Measurements from ENCODE around the gene HIPK3.

HIPK3 gene

GRCh38 chr11:33388793-33389525 lies 131.8 kb downstream of the HIPK3 start:
- H3K4me1 ChIP-seq (ENCODE audit: control insufficient read depth in 1 of 2, insufficient read depth in 1 of 2, low read depth in 1 of 2, low read length in 1 of 2), result no peaks in the 10 kb centered on the region
- no peak overlapping the region for H3K4me3 ChIP-seq (ENCODE audit: low read depth in 1 of 2, low read length in 1 of 2)
- peaks cover 8% of the 10 kb centered on the region for H3K27me3 ChIP-seq
- H3K36me3 ChIP-seq, result no peaks in the 10 kb centered on the region
- H3K27ac ChIP-seq, result no peak overlapping the region
- no peaks in the 10 kb centered on the region for H3K9me3 ChIP-seq
- no peak for TF ChIP-seq CTCF (IDR thresholded peaks at IDR 0.05)

GRCh38 chr11:33389635-33390034 lies 132.5 kb downstream of the HIPK3 start:
- Histone ChIP-seq H3K4me3 (ENCODE audit: low read depth in 1 of 2, low read length in 1 of 2) (no peak overlapping the region), H3K9me3 (no peaks in the 10 kb centered on the region), H3K27ac (no peak overlapping the region), H3K27me3 (peaks cover 12% of the 10 kb centered on the region), H3K36me3 (no peaks in the 10 kb centered on the region), H3K4me1 (ENCODE audit: control insufficient read depth in 1 of 2, insufficient read depth in 1 of 2, low read depth in 1 of 2, low read length in 1 of 2) (no peaks in the 10 kb centered on the region)
- no peak for TF ChIP-seq CTCF (IDR thresholded peaks at IDR 0.05)

GRCh38 chr11:33390944-33391892 lies 134.0 kb downstream of the HIPK3 start:
- no peak overlapping the region for H3K4me3 ChIP-seq (ENCODE audit: low read depth in 1 of 2, low read length in 1 of 2)
- TF ChIP-seq CTCF (IDR thresholded peaks at IDR 0.05), result no peak
- H3K4me1 ChIP-seq (ENCODE audit: control insufficient read depth in 1 of 2, insufficient read depth in 1 of 2, low read depth in 1 of 2, low read length in 1 of 2), result no peaks in the 10 kb centered on the region
- no peaks in the 10 kb centered on the region for H3K36me3 ChIP-seq
- peaks cover 23% of the 10 kb centered on the region for H3K27me3 ChIP-seq
- H3K27ac ChIP-seq, result no peak overlapping the region
- H3K9me3 ChIP-seq, result no peaks in the 10 kb centered on the region

GRCh38 chr11:33391893-33392251 lies 134.7 kb downstream of the HIPK3 start:
- H3K4me3 ChIP-seq (ENCODE audit: low read depth in 1 of 2, low read length in 1 of 2), result no peak overlapping the region
- H3K9me3 ChIP-seq, result no peaks in the 10 kb centered on the region
- no peaks in the 10 kb centered on the region for H3K36me3 ChIP-seq
- no peak overlapping the region for H3K27ac ChIP-seq
- peaks cover 24% of the 10 kb centered on the region for H3K27me3 ChIP-seq
- no peaks in the 10 kb centered on the region for H3K4me1 ChIP-seq (ENCODE audit: control insufficient read depth in 1 of 2, insufficient read depth in 1 of 2, low read depth in 1 of 2, low read length in 1 of 2)
- TF ChIP-seq CTCF (IDR thresholded peaks at IDR 0.05), result no peak

- Histone ChIP-seq H3K27ac (no peak overlapping the region), H3K4me1 (ENCODE audit: control insufficient read depth in 1 of 2, insufficient read depth in 1 of 2, low read depth in 1 of 2, low read length in 1 of 2) (no peaks in the 10 kb centered on the region), H3K4me3 (ENCODE audit: low read depth in 1 of 2, low read length in 1 of 2) (no peak overlapping the region), H3K36me3 (no peaks in the 10 kb centered on the region), H3K9me3 (no peaks in the 10 kb centered on the region), H3K27me3 (peaks cover 29% of the 10 kb centered on the region)
- TF ChIP-seq CTCF (IDR thresholded peaks at IDR 0.05), result no peak
Observed at GRCh38 chr11:33394431-33395109, 137.4 kb downstream of the HIPK3 start.

All from neutrophil (primary cell).